ENCODE measurements around the gene ALDOA.

The ALDOA gene

DNA sequence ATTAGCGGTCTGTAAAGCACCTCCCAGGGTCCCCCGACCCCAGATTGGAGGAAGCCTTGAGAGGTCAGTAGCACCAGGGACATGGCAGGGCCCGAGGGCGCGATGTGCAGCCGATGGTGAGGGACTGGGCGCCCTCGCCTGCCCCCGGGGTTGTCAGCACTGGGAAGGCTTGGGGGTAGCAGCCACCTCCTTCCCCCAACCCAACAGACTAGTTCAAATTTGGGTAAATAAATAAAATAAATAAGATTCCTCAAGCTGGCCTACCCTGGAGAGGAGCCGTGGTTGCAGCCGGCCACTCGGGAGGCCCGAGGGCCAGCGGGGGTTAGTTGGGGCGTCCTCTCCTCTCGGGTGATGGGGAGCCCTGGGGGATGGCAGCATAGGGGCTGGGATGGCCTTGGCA is 41.1 kb upstream of the ALDOA start:
- H3K4me3 ChIP-seq (ENCODE audit: low read depth, low read length), result no peak overlapping the region
- TF ChIP-seq CTCF (IDR thresholded peaks at IDR 0.05; ENCODE audit: borderline replicate concordance, insufficient read depth, low read depth, low read length), result no peak

- TF ChIP-seq CTCF (IDR thresholded peaks at IDR 0.05; ENCODE audit: borderline replicate concordance, insufficient read depth, low read depth, low read length), result no peak
- H3K4me3 ChIP-seq (ENCODE audit: low read depth, low read length), result no peak overlapping the region
These were observed 40.4 kb upstream of the ALDOA start for GRCh38 chr16:30025156-30025555.

DNA sequence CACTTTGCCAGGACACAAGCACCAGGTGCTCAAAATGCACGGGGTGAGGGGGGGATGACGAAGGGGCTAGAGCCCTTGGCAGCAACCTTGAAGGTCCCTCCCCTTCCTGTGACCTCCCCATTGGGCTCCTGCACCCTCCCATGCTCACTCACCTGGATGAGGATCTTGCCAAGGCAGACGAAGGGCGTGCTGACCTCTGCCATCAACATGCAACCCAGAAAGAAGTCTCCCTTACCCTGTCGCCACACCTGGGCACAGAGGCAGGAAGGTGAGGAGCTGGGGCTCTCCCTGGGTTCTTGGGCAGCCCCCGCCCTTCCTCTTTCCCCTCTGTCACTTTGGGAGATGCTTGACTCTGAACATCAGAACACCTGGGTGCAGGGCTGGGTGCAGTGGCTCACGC is 40.0 kb upstream of the ALDOA start:
- H3K4me3 ChIP-seq (ENCODE audit: low read depth, low read length), result no peak overlapping the region
- TF ChIP-seq CTCF (IDR thresholded peaks at IDR 0.05; ENCODE audit: borderline replicate concordance, insufficient read depth, low read depth, low read length), result no peak

- no peak overlapping the region for H3K4me3 ChIP-seq (ENCODE audit: low read depth, low read length)
- no peak for TF ChIP-seq CTCF (IDR thresholded peaks at IDR 0.05; ENCODE audit: borderline replicate concordance, insufficient read depth, low read depth, low read length)
These were observed 39.1 kb upstream of the ALDOA start for GRCh38 chr16:30026449-30026848.

GRCh38 chr16:30027588-30028437 is 37.7 kb upstream of the ALDOA start:
- no peak overlapping the region for H3K4me3 ChIP-seq (ENCODE audit: low read depth, low read length)
- no peak for TF ChIP-seq CTCF (IDR thresholded peaks at IDR 0.05; ENCODE audit: borderline replicate concordance, insufficient read depth, low read depth, low read length)

DNA sequence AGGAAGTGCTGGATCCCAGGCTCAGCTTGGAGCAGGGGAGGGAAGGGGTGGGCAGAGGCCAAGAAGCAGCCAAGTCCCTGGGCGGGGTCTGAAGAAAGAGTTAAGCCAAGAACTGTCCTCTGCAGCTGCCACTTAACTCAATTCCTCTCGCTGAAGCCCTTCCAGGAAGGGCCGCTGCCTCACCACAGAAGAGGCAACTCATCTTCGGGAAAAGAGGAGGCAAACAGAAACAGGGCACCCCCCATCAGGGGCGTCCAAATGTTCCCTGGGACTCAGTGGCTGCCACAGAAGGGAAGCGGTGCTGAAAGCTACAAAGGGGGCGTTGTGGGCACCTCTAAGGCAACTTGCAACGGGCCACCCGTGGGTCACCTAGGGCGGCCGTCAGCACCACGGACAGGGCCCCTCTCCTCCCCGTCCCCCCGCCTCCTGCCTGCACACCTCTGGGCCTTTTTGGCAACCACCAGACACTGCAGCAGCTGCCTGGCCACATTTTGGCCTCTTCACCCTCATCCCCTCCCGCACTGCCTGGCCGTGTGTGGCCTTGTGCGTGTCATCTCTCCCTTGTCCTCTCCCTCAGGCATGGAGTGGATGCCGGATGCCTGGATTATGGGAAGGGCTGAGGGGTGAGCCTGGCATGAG is 37.0 kb upstream of the ALDOA start:
- TF ChIP-seq CTCF (IDR thresholded peaks at IDR 0.05; ENCODE audit: borderline replicate concordance, insufficient read depth, low read depth, low read length), result no peak
- no peak overlapping the region for H3K4me3 ChIP-seq (ENCODE audit: low read depth, low read length)
